Stomach (tissue), 9 donors: ENCODE results near the gene ALX4. TPM values are rescaled to one million over a fixed set of nuclear protein-coding genes. Genes with fewer than 3 reads are reported as not detected.

Source experiments
- DNase-seq, 2 donors: peaks; one replicate each; pipeline versions ENCODE4 v3.0.0 to v3.0.0-alpha.2; 2013 to 2019
- H3K27ac ChIP-seq, 5 donors: fragments of 200-600 bp in 4 of 5; sonication (generic) in 4 of 5; one replicate each; pipeline ENCODE4 v1.5.1; 2013 to 2019; ENCODE audit warnings: mild to moderate bottlenecking in 1 of 5, moderate library complexity in 1 of 5
- H3K27me3 ChIP-seq, 3 donors: fragments of 200-600 bp; sonication (generic); one replicate each; pipeline ENCODE4 v1.5.1; 2017 to 2019; ENCODE audit warnings: mixed run types in 1 of 3
- H3K36me3 ChIP-seq, 4 donors: fragments of 200-600 bp; sonication (generic); 1 replicate in 3 of 4; 2 replicates in 1 of 4; pipeline ENCODE4 v1.5.1; 2016 to 2019
- H3K4me1 ChIP-seq, 4 donors: fragments of 200-600 bp; sonication (generic); one replicate each; pipeline ENCODE4 v1.5.1; 2016 to 2019
- H3K4me3 ChIP-seq, 4 donors: fragments of 200-600 bp; sonication (generic) in 3 of 4; one replicate each; pipeline ENCODE4 v1.5.1; 2016 to 2019; ENCODE audit warnings: mild to moderate bottlenecking in 1 of 4
- H3K9me3 ChIP-seq, 4 donors: fragments of 200-600 bp; sonication (generic); one replicate each; pipeline ENCODE4 v1.5.1; 2016 to 2019
- CTCF ChIP-seq, 7 experiments: fragments of 450-650 bp in 4 of 7; fragments of 200-600 bp in 3 of 7; sonication (generic) in 3 of 7; IDR thresholded peaks; one replicate each; pipeline ENCODE4 v1.5.1; 2016 to 2019; ENCODE audit warnings: antibody characterized with exemption in 7 of 7, control low read depth in 2 of 7, mild to moderate bottlenecking in 1 of 7
- EP300 ChIP-seq: sonication (generic); formaldehyde crosslinking; IDR thresholded peaks from one replicate; pipeline ENCODE4 v1.6.1; 2017; ENCODE audit warnings: antibody characterized with exemption
- POLR2A ChIP-seq, 4 donors: fragments of 450-650 bp; IDR thresholded peaks; one replicate each; pipeline ENCODE4 v1.6.1; 2016; ENCODE audit warnings: antibody characterized with exemption in 4 of 4, control low read depth in 2 of 4, mild to moderate bottlenecking in 1 of 4, moderate library complexity in 1 of 4
- POLR2AphosphoS5 ChIP-seq, 3 donors: sonication (generic); formaldehyde crosslinking; IDR thresholded peaks; one replicate each; pipeline ENCODE4 v1.6.1; 2016; ENCODE audit warnings: antibody characterized with exemption in 3 of 3
- WGBS, 5 donors: extraction: QIAGEN DNeasy Blood & Tissue Kit in 3 of 5; methylation state at CpG; one replicate each; pipeline versions ENCODE4 v1.1.5 to v1.1.7; 2013 to 2018; 5-methylcytosine and 5-hydroxymethylcytosine counted together
- intact Hi-C: fragments of 100-400 bp; cut with DNase I; formaldehyde crosslinking; loops from one replicate; pipeline ENCODE4 v1.15.1; 2023; ENCODE audit warnings: low total_unique reads
- polyA plus RNA-seq, 3 donors: library from polyadenylated mRNA; stranded (reverse); fragments of 200-250 nt; gene quantifications; one replicate each; pipeline ENCODE4 v1.2.3, GENCODE V29; 2013
- total RNA-seq, 5 donors: library from RNA; depleted of rRNA; stranded (reverse); fragments of >200 nt; gene quantifications; one replicate each; pipeline versions ENCODE4 v1.1.0 to v1.2.3, GENCODE V29; 2014 to 2016
- donor health status: healthy with polysubstance abuse.
- donor health status: Bipolar disorder and iron deficiency.
- donor health status: healthy.

The ALX4 gene
- total and polyA plus RNA-seq, 8 donors, result not detected

GRCh38 chr11:44313761-44314489, 4.0 kb upstream of the ALX4 start:
- Histone ChIP-seq H3K4me3 (no peak overlapping the region), H3K27ac (no peak overlapping the region), H3K9me3 (no peaks in the 10 kb centered on the region), H3K27me3 (peaks cover 58 to 100% (median 100%) of the 10 kb centered on the region in 3 donors), H3K36me3 (no peaks in the 10 kb centered on the region), H3K4me1 (peaks cover 24 to 44% (median 37%) of the 10 kb centered on the region in 4 donors)
- WGBS, 5 donors, result 10 to 23% (median 14%) methylated on average over 8 to 9 of the region's 9 CpGs
- intact Hi-C loops, result no loop called here
- DNase-seq, result no peak
- TF ChIP-seq CTCF (IDR thresholded peaks at IDR 0.05) (no peak), POLR2A (IDR thresholded peaks at IDR 0.05) (no peak), EP300 (no peak), POLR2AphosphoS5 (IDR thresholded peaks at IDR 0.05) (no peak)

DNA sequence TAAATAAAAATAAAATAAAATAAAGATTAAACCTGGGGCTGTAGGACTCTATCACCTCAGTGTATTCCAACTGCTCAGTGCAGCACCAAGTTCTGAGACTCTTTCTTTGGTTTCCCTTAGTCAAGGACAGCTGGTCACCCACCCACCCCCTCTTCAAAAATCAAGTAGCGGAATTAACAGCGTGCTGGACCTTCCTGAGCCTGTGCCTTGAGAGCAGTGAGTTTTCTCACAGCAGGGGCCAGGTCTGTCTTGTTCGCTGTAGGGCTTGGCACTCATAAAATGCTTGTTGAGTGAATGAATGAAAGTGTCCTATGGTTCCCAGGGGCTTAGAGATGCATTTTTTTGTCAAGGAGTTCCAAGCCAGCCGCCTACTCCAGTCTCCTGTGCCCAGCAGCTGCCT, 2.9 kb upstream of the ALX4 start:
- intact Hi-C loops, result no loop called here
- DNase-seq, result no peak
- Histone ChIP-seq H3K27me3 (peaks cover 61 to 100% (median 100%) of the 10 kb centered on the region in 3 donors), H3K4me3 (no peak overlapping the region), H3K4me1 (peaks cover 27 to 49% (median 39%) of the 10 kb centered on the region in 4 donors), H3K27ac (no peak overlapping the region), H3K9me3 (no peaks in the 10 kb centered on the region), H3K36me3 (no peaks in the 10 kb centered on the region)
- no peak for TF ChIP-seq POLR2A (IDR thresholded peaks at IDR 0.05)
- WGBS, 5 donors, result 9 to 31% (median 19%) methylated on average over 4 of the region's 4 CpGs

- H3K27ac ChIP-seq, result no peak overlapping the region
- intact Hi-C loops, result no loop called here
- no peak overlapping the region for H3K4me3 ChIP-seq
- no peaks in the 10 kb centered on the region for H3K36me3 ChIP-seq
- WGBS, 5 donors, result 10 to 18% (median 12%) methylated on average over 39 to 44 of the region's 44 CpGs
- DNase-seq, result no peak
- H3K4me1 ChIP-seq, result peaks cover 22 to 43% (median 31%) of the 10 kb centered on the region in 4 donors
- no peaks in the 10 kb centered on the region for H3K9me3 ChIP-seq
- H3K27me3 ChIP-seq, result peaks cover 57 to 100% (median 100%) of the 10 kb centered on the region in 3 donors
- TF ChIP-seq POLR2A (IDR thresholded peaks at IDR 0.05) (no peak), POLR2AphosphoS5 (IDR thresholded peaks at IDR 0.05) (no peak), EP300 (no peak), CTCF (IDR thresholded peaks at IDR 0.05) (no peak)
Measured at GRCh38 chr11:44311339-44312261, 1.7 kb upstream of the ALX4 start.

DNA sequence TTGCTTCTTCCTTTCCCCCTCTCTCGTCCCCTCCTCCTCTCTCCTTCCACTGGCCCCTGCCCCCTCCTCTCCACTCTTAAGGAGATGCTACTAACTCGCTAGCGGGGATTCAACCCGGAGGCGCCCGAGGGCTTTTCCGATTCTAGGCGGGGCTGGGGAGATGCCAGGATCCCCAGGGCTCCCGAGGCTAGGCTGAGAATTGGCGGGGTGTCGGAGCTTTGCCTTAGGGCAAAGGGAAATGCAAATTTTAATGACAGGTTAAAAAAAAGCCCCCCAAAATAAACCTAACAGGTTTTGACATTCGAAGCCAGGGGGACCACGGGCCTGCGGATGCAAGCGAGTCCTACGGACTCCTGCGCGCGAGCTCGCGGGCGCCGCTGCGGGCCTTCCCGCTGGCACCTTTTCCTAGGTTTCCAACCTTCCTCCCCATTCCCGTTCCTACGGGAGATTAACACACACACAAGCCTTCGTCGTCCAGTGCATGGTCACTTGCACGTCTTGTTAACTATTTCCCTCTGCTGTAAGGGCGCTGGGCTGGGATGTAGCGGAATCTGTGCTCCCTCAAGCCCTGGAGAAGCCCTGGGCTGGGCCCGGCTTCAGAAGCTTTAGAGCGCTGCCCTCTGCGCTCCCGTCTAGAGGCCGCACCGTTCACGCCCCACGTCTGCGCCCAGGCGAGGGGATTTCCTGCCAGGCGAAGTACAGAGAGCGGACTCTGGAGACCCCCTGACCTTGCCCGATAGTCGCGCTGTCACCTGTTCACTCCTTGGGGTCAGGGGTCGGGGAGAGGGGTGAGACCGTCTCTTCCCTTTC, 729 bp upstream of the ALX4 start:
- H3K9me3 ChIP-seq, result no peaks in the 10 kb centered on the region
- intact Hi-C loops, result no loop called here
- peak overlapping the region in 1 of 4 donors; percentile 50 for H3K4me3 ChIP-seq
- no peak for TF ChIP-seq CTCF (IDR thresholded peaks at IDR 0.05)
- TF ChIP-seq EP300, result no peak
- no peak for TF ChIP-seq POLR2A (IDR thresholded peaks at IDR 0.05)
- TF ChIP-seq POLR2AphosphoS5 (IDR thresholded peaks at IDR 0.05), result no peak
- peaks cover 55 to 100% (median 100%) of the 10 kb centered on the region in 3 donors for H3K27me3 ChIP-seq
- no peak overlapping the region for H3K27ac ChIP-seq
- no peaks in the 10 kb centered on the region for H3K36me3 ChIP-seq
- peaks cover 21 to 43% (median 31%) of the 10 kb centered on the region in 4 donors for H3K4me1 ChIP-seq
- no peak for DNase-seq
- 5 to 7% (median 6%) methylated on average over 36 to 49 of the region's 49 CpGs for WGBS, 5 donors
